Colonic mucosa (tissue), 4 donors: ENCODE measurements around the gene TCF12. TPM values are rescaled to one million over a fixed set of nuclear protein-coding genes. Genes with fewer than 3 reads are reported as not detected.
A peak's percentile ranks its signal among the peaks of the same experiment; 100 is the strongest.

Experiments
- DNase-seq: peaks from one replicate; pipeline ENCODE4 v3.0.0-alpha.2; 2020
- H3K27ac ChIP-seq: fragments of 200-600 bp; one replicate; pipeline ENCODE4 v1.8.0; 2021
- H3K27me3 ChIP-seq: fragments of 200-600 bp; one replicate; pipeline ENCODE4 v1.8.0; 2021
- H3K36me3 ChIP-seq: fragments of 200-600 bp; one replicate; pipeline ENCODE4 v1.8.0; 2021
- H3K4me1 ChIP-seq: fragments of 200-600 bp; one replicate; pipeline ENCODE4 v1.8.0; 2021; ENCODE audit warnings: mild to moderate bottlenecking
- H3K4me3 ChIP-seq: fragments of 200-600 bp; one replicate; pipeline ENCODE4 v1.8.0; 2021
- H3K9ac ChIP-seq, 2 donors: one replicate each; pipeline ENCODE4 v1.7.0; 2013; ENCODE audit warnings: control low read depth in 2 of 2, low read depth in 2 of 2, low read length in 2 of 2
- H3K9me3 ChIP-seq: fragments of 200-600 bp; one replicate; pipeline ENCODE4 v1.8.0; 2021
- intact Hi-C: fragments of 100-400 bp; cut with DNase I; formaldehyde crosslinking; loops from one replicate; pipeline ENCODE4 v1.14.1; 2022
- total RNA-seq, 2 donors: library from RNA; stranded (reverse); fragmentation: NEBNext Ultra II Directional in 1 of 2; extraction: Animal tissue kit (Norgen Biotek cat#: 25700) in 1 of 2; gene quantifications; one replicate each; pipeline ENCODE4 v1.2.1, GENCODE V29; 2021
- TF ChIP-seq, protein P1 (sequence below): fragments of 200-600 bp; IDR thresholded peaks from one replicate; pipeline ENCODE4 v1.8.0; 2022; ENCODE audit warnings: antibody characterized with exemption, mild to moderate bottlenecking
- donor health status: healthy.
- donor health status: DM: no; HTN: no; CAD: no.
- donor health status: DM: no; HTN: no; CAD: no.

The TCF12 gene
- total RNA-seq, 2 donors from 2014 or later: 68.7 to 76.3 TPM

DNA sequence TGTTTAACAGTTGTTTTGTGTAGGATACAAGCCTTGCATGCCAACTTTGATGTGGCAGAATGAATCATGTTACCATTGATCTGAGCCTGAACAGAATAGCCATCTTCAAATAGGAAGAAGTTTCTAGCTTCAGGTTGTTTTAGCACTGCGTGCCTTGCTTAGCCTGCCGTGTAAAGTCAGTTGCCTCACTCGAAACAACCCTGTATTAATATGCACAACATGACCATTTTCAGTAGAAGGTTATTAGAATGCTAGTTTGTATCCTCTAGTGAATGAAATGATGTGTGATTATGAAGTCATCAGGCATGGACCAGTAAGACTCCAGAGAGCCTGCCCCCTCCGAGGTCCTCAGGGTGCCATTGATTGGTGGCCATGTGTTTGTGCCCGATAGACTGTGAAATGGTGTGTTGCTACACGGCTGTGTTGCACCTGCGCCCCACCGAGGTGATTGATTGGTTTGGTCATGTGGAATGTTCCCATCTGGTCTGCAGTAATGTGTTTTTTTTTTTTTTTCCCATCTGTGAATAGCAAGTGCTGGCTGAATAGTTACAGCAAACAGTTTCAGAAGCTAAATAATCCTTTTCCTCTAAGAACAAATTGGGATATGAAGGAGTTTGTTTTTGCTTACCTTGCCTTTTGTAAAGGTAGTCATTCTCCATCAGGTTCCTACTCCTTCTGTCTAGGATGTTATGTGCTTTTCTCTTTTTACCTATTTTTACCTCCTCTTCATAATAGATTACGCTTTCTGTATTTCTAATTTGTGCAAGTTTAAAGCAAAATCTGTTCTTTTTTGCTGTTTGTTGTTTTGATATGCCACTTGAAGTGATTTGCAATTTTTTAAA lies 214.9 kb downstream of the TCF12 start:
- TF ChIP-seq, protein P1, sequence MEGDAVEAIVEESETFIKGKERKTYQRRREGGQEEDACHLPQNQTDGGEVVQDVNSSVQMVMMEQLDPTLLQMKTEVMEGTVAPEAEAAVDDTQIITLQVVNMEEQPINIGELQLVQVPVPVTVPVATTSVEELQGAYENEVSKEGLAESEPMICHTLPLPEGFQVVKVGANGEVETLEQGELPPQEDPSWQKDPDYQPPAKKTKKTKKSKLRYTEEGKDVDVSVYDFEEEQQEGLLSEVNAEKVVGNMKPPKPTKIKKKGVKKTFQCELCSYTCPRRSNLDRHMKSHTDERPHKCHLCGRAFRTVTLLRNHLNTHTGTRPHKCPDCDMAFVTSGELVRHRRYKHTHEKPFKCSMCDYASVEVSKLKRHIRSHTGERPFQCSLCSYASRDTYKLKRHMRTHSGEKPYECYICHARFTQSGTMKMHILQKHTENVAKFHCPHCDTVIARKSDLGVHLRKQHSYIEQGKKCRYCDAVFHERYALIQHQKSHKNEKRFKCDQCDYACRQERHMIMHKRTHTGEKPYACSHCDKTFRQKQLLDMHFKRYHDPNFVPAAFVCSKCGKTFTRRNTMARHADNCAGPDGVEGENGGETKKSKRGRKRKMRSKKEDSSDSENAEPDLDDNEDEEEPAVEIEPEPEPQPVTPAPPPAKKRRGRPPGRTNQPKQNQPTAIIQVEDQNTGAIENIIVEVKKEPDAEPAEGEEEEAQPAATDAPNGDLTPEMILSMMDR: no peak
- Histone ChIP-seq H3K36me3 (no peaks in the 10 kb centered on the region), H3K9me3 (no peaks in the 10 kb centered on the region), H3K4me1 (no peaks in the 10 kb centered on the region), H3K9ac (no peak overlapping the region), H3K27me3 (no peaks in the 10 kb centered on the region), H3K4me3 (no peak overlapping the region), H3K27ac (no peak overlapping the region)
- intact Hi-C loops: loop anchor here (10.0 kb wide), 1 partner anchor 639 kb away; no protein-coding TSS in a partner anchor
- DNase-seq: no peak

DNA sequence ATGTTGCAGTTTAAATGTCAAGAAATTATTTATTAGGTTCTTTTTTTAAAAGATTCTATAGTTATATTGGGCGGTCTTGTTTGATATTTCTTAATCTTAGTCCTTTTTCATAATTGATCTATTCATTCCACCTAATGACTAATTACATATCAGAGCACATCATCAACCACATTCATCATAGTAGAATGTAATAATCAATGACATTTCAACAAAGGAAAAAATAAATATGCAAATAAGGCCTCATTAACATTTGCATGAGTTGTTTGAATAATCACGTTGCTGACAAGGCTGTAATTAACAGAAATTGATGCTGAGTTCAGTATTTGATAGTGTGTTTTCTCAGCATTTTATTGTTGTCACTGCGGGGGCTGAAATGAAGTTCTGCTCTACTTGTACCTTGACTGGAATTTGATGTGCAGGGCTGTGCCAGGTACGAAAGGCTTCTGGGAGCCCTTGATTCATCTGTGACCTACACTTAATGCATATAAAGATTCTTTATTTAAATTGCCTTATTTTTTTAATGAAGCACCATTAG lies 215.7 kb downstream of the TCF12 start:
- H3K4me3 ChIP-seq: no peak overlapping the region
- no peak for DNase-seq
- H3K27ac ChIP-seq: no peak overlapping the region
- H3K9ac ChIP-seq: no peak overlapping the region
- H3K9me3 ChIP-seq: no peaks in the 10 kb centered on the region
- H3K36me3 ChIP-seq: no peaks in the 10 kb centered on the region
- no peaks in the 10 kb centered on the region for H3K4me1 ChIP-seq
- intact Hi-C loops: loop anchor here (10.0 kb wide), 1 partner anchor 639 kb away; no protein-coding TSS in a partner anchor
- no peaks in the 10 kb centered on the region for H3K27me3 ChIP-seq
- TF ChIP-seq, protein P1: no peak

DNA sequence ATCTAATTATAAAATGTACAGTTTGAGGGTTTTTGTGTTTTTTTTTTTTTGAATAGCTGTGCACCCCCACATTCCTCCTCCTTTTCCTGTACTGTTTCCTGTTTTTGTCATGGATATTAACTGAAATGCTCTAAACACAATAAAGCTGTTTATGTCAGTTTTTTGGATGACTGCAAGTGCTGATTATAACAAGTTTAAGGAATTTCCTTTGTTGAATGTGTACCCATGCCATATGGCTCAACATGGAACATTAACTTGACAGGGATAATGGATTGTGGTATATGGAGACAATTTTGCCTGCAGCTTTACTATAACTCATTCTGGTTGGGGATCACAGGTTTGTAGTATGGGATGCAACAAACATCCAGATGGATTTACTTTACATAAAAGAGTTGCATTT lies 216.4 kb downstream of the TCF12 start:
- Histone ChIP-seq H3K36me3 (no peaks in the 10 kb centered on the region), H3K9me3 (no peaks in the 10 kb centered on the region), H3K27me3 (no peaks in the 10 kb centered on the region), H3K4me1 (no peaks in the 10 kb centered on the region), H3K9ac (no peak overlapping the region), H3K27ac (no peak overlapping the region), H3K4me3 (no peak overlapping the region)
- intact Hi-C loops: loop anchor here (5.0 to 10.0 kb wide), 2 partner anchors 218 to 640 kb away; partner anchors contain the start of gene TCF12
- DNase-seq: no peak
- TF ChIP-seq, protein P1: no peak

DNA sequence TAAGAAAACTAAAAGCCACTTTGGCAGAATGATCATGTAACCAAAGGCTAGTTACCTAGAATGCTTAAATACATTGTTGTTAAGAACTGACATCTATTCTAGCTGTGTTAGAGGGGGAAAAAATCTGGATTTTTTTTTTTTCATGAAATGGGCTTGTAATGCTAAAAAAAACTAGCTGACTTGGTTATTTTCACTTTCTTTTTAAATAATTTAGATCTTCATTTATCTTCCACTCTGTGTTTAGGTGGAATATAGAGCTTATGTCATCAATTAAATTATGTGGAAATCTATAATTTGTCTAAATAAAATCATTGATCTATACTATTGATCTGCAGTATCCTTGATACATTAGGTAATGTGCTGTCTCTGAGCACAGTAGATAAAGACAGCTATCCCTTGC lies 217.4 kb downstream of the TCF12 start:
- no peak for DNase-seq
- Histone ChIP-seq H3K27ac (no peak overlapping the region), H3K36me3 (no peaks in the 10 kb centered on the region)

DNA sequence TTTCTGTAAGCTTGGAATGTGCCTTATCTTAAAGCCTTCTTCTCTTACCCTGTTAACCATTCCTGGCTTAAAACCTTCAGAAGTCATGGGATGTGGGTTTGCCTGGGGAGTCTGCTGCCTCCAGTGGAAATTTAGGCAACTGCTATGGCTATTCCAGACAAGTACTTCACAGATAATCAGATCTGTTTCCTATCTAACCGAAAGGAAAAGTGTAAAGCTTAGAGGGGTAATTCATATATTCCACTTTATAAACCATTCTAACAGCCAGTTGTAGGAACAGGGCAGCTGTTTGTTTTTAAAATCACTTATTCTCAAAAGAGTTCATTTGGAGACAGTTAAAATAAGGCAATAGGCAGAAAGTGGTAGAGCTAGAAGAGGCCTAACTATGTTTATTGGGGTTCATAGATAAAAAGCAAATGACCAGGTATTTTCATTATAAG lies 219.9 kb downstream of the TCF12 start:
- Histone ChIP-seq H3K36me3 (no peaks in the 10 kb centered on the region), H3K9ac (no peak overlapping the region), H3K27ac (no peak overlapping the region), H3K4me3 (no peak overlapping the region), H3K27me3 (no peaks in the 10 kb centered on the region), H3K4me1 (no peaks in the 10 kb centered on the region), H3K9me3 (no peaks in the 10 kb centered on the region)
- DNase-seq: no peak
- intact Hi-C loops: loop anchor here (5.0 to 10.0 kb wide), 2 partner anchors 221 to 644 kb away; partner anchors contain the start of gene TCF12
- TF ChIP-seq, protein P1: peak; percentile 75

More for the DNA sequence above, 217.4 kb downstream of the TCF12 start:
- H3K27me3 ChIP-seq: no peaks in the 10 kb centered on the region
- H3K4me1 ChIP-seq: no peaks in the 10 kb centered on the region
- TF ChIP-seq, protein P1: no peak
- H3K9ac ChIP-seq: no peak overlapping the region
- no peaks in the 10 kb centered on the region for H3K9me3 ChIP-seq
- intact Hi-C loops: loop anchor here (5.0 to 10.0 kb wide), 2 partner anchors 218 to 641 kb away; partner anchors contain the start of gene TCF12
- no peak overlapping the region for H3K4me3 ChIP-seq
